ENCODE data around the gene TLX3.

DNA sequence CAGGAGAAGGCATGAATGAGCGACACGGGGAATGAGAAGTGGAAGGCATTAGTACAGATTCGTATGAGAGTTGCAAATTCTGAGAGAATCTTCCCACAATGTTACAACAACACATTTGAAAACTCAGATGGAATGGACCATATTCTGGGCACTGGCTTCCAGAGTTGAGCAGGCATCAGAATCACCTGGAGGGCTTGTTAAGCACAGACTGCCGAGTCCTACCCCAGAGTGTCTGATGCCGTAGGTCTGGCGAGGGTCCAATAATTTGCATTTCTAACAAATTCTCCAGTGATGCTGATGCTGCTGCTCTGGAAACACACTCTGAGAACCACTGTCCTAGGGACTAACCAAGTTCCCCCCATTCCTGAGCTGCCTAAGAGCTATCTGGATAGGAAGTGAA is 2.9 kb upstream of the TLX3 start:
- no peak for TF ChIP-seq CTCF (IDR thresholded peaks at IDR 0.05)
- TF ChIP-seq EZH2phosphoT487 (IDR thresholded peaks at IDR 0.05) = no peak
